GM18499 (cell line): ENCODE data around the gene OR4X2.
"Not testable (repeated sequence)": the region's sequence is repeated elsewhere in the genome, so short reads cannot be mapped to it uniquely, and the experiment has no call there.

ENCODE experiments used
- ATAC-seq: cut with Tn5 transposase; IDR thresholded peaks from one replicate; pipeline ENCODE4 v1.9.1; 2021; ENCODE audit warnings: moderate number of reproducible peaks; ENCODE audit not compliant: insufficient read depth, unreplicated experiment

Gene OR4X2

GRCh38 chr11:48244804-48245203 is at the start of gene OR4X2:
OR4X2 (plus strand) TSS chr11:48245104; CDS start chr11:48245104, 0 bp downstream.
- ATAC-seq: no peak

DNA sequence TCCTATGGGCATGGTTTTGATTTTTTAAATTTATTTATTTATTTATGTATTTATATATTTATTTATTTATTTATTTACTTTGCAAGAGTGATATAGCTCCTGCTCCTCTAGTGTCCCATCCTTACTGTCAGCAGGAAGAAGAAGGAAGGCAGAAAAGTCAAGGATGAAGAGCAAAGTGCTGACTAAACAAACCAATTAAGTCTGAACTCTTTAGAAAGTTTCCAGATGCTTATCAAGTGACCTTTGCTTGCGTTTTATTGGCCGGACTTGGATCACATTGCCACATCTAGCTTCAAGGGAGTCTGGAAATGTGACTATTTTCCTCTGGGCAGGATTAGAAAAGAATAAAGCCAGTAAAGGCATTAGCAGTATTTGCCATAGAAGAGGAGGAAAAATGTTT is 37.0 kb upstream of the OR4X2 start:
- no peak for ATAC-seq

DNA sequence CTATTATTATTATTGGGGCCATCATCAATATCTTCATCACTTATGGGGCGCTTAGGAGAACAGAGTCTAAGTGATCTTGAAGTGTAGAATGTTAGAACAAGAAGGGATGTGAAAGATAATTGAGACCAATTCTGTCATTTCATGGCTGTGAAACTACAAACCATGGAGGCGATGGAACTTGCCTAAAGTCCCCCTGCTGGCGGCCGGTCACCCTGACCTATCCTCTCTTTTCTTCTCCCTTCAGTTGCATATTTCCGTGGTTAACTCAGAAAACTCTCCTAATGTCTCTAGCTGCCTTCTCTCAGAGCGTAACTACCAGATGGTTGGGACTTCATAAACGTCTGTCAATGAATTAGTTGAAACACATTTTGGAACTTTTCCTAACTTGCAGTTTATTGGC is 34.9 kb upstream of the OR4X2 start:
- ATAC-seq: no peak

DNA sequence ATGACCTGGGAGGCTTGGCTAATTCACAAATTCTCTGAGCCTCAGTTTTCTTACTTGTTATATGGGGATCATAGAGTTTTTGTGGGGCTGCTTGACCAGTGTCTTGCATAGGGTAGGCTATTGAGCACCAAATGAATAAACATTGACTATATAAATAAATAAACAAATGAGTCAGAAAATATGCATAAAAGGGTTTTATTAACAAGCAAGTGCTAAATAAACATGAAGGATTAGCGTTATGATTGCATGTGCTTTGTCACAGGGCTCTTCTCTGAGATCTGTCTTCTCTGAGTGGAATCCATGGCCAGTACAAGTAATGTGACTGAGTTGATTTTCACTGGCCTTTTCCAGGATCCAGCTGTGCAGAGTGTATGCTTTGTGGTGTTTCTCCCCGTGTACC is 28.4 kb upstream of the OR4X2 start, which contains the start of gene OR4B1:
Gene OR4B1 (plus strand): TSS at position 301 of the 400 bp plus-strand sequence. CDS start 0 bp downstream, at position 301.
- ATAC-seq: no peak

- no peak for ATAC-seq
Measured at GRCh38 chr11:48228761-48229160, 16.1 kb upstream of the OR4X2 start.

DNA sequence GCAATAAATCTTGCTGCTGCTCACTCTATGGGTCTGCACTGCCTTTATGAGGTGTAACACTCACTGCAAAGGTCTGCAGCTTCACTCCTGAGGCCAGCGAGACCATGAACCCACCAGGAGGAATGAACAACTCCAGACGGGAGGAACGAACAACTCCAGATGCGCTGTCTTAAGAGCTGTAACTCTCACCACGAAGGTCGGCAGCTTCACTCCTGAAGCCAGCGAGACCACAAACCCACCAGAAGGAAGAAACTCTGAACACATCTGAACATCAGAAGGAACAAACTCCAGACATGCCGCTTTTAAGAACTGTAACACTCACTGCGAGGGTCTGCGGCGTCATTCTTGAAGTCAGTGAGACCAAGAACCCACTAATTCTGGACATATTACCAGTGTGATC is 14.8 kb upstream of the OR4X2 start:
- not testable (repeated sequence) for ATAC-seq

DNA sequence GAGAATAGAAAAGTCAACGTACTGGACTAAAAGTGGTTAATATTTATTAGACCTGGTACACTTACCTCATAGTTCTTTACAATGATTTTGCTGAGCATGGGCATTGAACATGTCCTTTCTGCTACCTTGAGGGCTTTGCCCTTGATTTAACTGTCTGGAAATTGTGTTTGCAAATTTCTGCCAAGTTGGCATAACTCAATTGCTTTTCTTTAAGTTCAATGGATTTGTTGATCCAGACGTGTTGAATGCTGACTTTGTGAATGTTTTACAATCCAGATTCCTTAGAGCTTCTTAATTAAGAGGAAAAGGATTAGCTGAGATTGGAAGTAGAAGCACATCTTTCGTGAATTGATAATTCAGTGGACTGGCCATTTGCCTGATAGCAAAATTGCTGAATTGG is 7.2 kb upstream of the OR4X2 start:
- no peak for ATAC-seq

GRCh38 chr11:48242501-48242900 is 2.4 kb upstream of the OR4X2 start:
- ATAC-seq: no peak

DNA sequence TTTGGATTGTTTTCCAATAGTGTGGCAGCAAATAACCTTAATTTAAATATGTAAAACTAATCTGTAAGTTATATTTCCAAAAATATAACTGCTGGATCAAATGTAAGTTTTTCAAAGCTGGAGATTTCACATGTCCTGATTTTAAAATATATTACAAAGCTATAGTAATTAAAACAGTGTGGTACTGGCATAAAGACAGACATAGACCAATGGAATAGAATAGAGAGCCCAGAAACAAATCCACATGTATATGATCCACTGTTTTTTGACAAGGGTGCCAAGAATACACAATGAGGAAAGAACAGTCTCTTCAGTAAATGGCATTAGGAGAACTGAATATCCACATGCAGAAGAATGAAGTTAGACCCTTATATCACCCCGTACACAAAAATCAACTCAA is 4.0 kb downstream of the OR4X2 start:
- no peak for ATAC-seq

DNA sequence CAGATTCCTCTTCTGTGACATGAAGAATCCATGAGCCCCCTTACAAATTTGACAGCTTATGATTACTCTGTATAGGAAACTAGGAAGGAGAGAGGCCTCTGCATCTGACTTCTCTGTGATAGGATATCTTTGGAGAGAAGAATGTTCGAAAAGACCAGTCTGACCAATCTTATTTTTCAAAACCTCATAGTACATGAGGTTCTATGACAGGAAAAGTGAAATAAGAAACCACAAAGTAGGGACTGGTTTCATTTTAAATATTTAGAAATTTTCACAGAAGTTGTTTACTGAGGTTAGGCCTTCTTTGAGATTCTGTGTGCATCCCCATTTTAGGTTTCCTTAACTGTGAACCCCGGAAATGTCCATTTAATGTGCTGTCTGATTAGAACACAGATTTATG is 16.7 kb downstream of the OR4X2 start:
- ATAC-seq: no peak

DNA sequence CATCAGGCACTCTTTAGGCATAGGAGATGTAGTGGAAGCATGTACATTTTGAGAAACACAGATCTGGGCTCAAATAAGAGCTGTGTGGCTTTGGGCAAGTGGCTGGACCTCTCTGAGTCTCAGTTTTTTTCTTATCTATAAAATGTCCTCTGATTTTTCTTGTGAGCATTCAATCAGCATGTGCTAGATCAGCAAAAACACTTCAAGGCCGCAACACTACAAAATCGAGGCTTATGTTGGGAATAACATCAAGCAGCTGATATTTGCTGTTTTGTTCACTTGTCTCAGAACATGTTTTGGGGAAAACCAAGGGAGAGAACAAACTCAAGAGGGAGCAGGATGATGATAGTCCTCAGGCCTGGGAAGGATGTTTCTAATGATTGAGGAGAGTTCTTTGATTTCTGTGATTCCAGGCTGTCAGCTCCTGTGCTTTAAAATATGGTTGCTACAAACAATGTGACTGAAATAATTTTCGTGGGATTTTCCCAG is 18.6 kb downstream of the OR4X2 start, which contains the start of gene OR4X1:
Gene OR4X1 (plus strand): TSS at position 439 of the 489 bp plus-strand sequence. CDS start 0 bp downstream, at position 439.
- ATAC-seq: no peak

DNA sequence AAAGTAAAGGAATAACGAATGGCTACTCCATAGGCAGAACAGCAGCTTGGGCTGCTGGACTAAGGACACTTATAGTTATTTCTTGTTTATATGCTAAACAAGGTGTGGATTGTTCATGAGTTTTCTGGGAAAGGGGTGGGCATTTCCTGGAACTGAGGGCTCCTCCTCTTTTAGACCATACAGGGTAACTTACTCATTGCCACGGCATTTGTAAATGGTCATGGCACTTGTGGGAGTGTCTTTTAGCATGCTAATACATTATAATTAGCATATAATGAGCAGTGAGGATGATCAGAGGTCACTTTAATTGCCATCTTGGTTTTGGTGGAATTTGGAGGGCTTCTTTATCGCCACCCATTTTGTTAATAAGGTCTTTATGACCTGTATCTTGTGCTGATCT is 25.7 kb downstream of the OR4X2 start:
- ATAC-seq: no peak

GRCh38 chr11:48272606-48273005 is 27.7 kb downstream of the OR4X2 start:
- no peak for ATAC-seq
